ENCODE measurements around the gene SELL.
"Not testable (repeated sequence)": the region's sequence is repeated elsewhere in the genome, so short reads cannot be mapped to it uniquely, and the experiment has no call there.

The SELL gene

DNA sequence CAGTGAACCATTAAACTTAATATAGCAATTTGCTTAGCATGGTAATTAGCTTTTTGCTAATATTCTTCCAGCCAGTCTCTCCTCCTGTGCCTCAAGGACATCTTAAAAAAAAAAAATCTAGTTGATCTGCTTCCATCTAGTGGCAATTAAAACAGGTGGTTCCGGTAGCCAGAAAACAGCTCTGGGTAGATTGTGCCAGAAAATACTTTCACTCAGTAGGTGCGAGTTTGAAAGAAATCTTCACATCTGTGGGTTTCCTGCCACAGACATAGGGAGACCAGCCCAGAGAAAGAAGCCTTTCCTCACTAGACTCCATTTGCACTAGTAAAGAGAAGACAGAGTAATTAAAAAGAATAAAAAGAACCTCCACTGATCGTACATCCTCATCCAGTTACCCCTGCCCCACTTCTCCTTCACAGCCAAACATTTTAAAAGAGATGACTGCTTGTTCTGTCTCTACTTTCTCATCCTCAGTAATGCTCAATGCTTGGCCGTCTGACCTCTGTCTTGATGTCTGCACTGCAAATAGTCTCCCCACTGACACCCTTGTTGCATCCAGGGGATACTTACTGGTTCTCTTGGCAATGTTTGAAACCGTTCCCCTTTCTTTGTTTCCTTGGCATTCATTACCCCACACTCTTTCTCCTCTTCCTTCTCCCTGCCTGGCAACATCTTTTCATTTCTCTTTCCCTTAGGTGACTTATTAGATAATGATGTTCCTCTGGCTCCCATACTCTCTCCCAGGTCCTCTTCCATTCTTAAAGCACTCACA is 16.9 kb downstream of the SELL start:
- no peaks in the 10 kb centered on the region for H3K9me3 ChIP-seq (ENCODE audit: insufficient read depth, low read length)
- no peak for TF ChIP-seq SUZ12 (IDR thresholded peaks at IDR 0.05; ENCODE audit: extremely low read depth, insufficient read depth, insufficient read length)
- TF ChIP-seq ZNF274 (IDR thresholded peaks at IDR 0.05; ENCODE audit: low read depth, low read length), result no peak
- TF ChIP-seq YY1 (IDR thresholded peaks at IDR 0.05; ENCODE audit: insufficient read depth, insufficient read length), result no peak
- H3K4me3 ChIP-seq (ENCODE audit: insufficient read length, low read depth), result no peak overlapping the region
- no peaks in the 10 kb centered on the region for H3K36me3 ChIP-seq (ENCODE audit: insufficient read depth, insufficient read length, low read length)
- H3K27me3 ChIP-seq (ENCODE audit: insufficient read depth, insufficient read length), result no peaks in the 10 kb centered on the region
- no peak overlapping the region for H3K9ac ChIP-seq (ENCODE audit: insufficient read length, low read depth)
- H3K4me1 ChIP-seq (ENCODE audit: insufficient read depth, insufficient read length), result peaks cover 2% of the 10 kb centered on the region
- no peak for DNase-seq (ENCODE audit: low read depth, low spot score)

DNA sequence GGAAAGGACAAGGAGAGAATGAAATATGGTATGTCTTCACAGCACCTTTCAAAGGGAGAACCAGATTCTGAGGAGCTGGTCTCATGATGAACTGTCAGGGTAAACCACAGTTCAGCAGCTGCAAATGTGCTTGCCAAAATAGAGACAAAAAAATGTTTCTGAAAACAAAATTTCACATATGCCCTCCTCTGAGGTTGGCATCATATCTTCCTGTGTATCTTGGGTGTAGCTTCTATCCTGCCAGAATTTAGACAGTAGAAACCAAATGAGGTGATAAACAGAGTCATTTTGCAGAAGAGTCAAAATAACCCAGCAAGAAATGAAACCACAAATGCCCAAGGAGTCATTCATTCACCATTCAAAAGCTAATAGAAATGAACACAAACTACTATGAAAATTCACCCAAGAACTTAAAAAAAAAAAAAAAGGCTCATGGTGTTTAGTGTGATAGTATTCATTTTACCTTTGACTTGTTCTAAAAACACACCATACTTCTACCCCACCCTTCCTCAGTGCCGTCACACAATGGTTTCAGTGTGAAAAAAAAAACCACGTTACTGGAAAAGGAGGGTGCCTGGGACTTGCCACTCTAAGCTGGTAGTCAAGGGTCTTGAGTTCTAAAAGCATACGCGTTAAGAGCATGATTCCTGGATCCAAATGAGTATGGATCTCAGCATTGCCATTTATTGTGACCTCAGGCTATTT is 18.5 kb downstream of the SELL start:
- no peak for DNase-seq (ENCODE audit: low read depth, low spot score)
- Histone ChIP-seq H3K9me3 (ENCODE audit: insufficient read depth, low read length) (no peaks in the 10 kb centered on the region), H3K27me3 (ENCODE audit: insufficient read depth, insufficient read length) (no peaks in the 10 kb centered on the region), H3K4me1 (ENCODE audit: insufficient read depth, insufficient read length) (peaks cover 2% of the 10 kb centered on the region), H3K4me3 (ENCODE audit: insufficient read length, low read depth) (no peak overlapping the region), H3K9ac (ENCODE audit: insufficient read length, low read depth) (no peak overlapping the region), H3K36me3 (ENCODE audit: insufficient read depth, insufficient read length, low read length) (no peaks in the 10 kb centered on the region)
- no peak for TF ChIP-seq YY1 (IDR thresholded peaks at IDR 0.05; ENCODE audit: insufficient read depth, insufficient read length)
- TF ChIP-seq ZNF274 (IDR thresholded peaks at IDR 0.05; ENCODE audit: low read depth, low read length), result no peak
- TF ChIP-seq SUZ12 (IDR thresholded peaks at IDR 0.05; ENCODE audit: extremely low read depth, insufficient read depth, insufficient read length), result no peak

DNA sequence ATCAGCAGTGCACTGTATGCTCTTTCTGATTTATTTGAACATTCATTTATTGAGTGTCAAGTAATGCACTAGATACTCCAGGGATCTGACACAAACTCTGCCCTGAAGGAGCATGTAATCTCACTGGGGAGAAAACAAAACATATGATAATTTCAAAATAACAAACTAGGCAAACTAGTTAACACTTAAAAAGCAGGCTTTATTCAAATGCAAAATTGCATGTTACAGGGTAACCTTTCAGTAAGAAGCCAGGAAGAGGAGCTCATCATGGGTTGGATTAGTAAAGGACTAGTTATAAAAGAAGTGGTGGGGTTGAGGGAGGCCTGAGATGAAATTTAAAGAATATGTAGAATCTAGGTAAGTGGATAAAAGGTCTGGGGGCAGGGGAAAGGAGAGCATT is 20.9 kb downstream of the SELL start:
- Histone ChIP-seq H3K4me3 (ENCODE audit: insufficient read length, low read depth) (no peak overlapping the region), H3K27me3 (ENCODE audit: insufficient read depth, insufficient read length) (no peaks in the 10 kb centered on the region), H3K36me3 (ENCODE audit: insufficient read depth, insufficient read length, low read length) (no peaks in the 10 kb centered on the region), H3K4me1 (ENCODE audit: insufficient read depth, insufficient read length) (peaks cover 2% of the 10 kb centered on the region), H3K9me3 (ENCODE audit: insufficient read depth, low read length) (no peaks in the 10 kb centered on the region), H3K9ac (ENCODE audit: insufficient read length, low read depth) (no peak overlapping the region)
- DNase-seq (ENCODE audit: low read depth, low spot score), result no peak
- no peak for TF ChIP-seq YY1 (IDR thresholded peaks at IDR 0.05; ENCODE audit: insufficient read depth, insufficient read length)
- TF ChIP-seq SUZ12 (IDR thresholded peaks at IDR 0.05; ENCODE audit: extremely low read depth, insufficient read depth, insufficient read length), result no peak
- no peak for TF ChIP-seq ZNF274 (IDR thresholded peaks at IDR 0.05; ENCODE audit: low read depth, low read length)

DNA sequence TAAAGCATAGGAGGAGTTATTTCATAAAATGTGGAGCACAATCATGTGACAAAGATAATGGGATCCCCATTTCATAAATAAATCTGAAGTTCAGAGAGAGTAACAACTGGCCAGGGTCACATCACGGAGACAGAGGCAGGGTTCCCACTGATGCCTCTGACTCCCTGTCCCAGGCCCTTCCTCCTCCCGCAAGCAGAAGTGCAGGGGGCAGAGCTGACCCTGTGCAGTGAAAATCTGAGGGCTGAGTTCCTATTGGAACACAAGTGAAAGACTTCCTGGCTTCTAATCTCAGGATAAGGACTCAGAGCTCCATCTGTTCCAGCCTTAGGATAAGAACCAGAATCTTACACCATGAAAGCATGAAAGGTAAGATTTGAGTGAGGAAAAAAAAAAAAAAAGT is 22.0 kb downstream of the SELL start:
- peaks cover 5% of the 10 kb centered on the region; the same call in 1 of the 2 replicates for H3K9me3 ChIP-seq (ENCODE audit: insufficient read depth, low read length)
- H3K9ac ChIP-seq (ENCODE audit: insufficient read length, low read depth), result no peak overlapping the region
- no peaks in the 10 kb centered on the region for H3K36me3 ChIP-seq (ENCODE audit: insufficient read depth, insufficient read length, low read length)
- peaks cover 2% of the 10 kb centered on the region for H3K4me1 ChIP-seq (ENCODE audit: insufficient read depth, insufficient read length)
- no peak for TF ChIP-seq ZNF274 (IDR thresholded peaks at IDR 0.05; ENCODE audit: low read depth, low read length)
- TF ChIP-seq YY1 (IDR thresholded peaks at IDR 0.05; ENCODE audit: insufficient read depth, insufficient read length), result no peak
- TF ChIP-seq SUZ12 (IDR thresholded peaks at IDR 0.05; ENCODE audit: extremely low read depth, insufficient read depth, insufficient read length), result no peak
- DNase-seq (ENCODE audit: low read depth, low spot score), result no peak
- no peaks in the 10 kb centered on the region for H3K27me3 ChIP-seq (ENCODE audit: insufficient read depth, insufficient read length)
- H3K4me3 ChIP-seq (ENCODE audit: insufficient read length, low read depth), result no peak overlapping the region

DNA sequence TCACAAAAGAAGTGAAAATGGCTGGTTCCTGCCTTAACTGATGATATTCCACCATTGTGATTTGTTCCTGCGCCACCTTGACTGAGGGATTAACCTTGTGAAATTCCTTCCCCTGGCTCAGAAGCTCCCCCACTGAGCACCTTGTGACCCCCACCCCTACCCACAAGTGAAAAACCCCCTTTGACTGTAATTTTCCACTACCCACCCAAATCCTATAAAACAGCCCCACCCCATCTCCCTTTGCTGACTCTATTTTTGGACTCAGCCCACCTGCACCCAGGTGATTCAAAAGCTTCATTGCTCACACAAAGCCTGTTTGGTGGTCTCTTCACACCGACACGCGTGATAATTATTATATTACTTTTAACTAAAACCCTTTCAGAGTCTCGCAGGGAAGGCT is 23.0 kb downstream of the SELL start:
- H3K9ac ChIP-seq (ENCODE audit: insufficient read length, low read depth); H3K4me1 ChIP-seq (ENCODE audit: insufficient read depth, insufficient read length); H3K4me3 ChIP-seq (ENCODE audit: insufficient read length, low read depth); H3K36me3 ChIP-seq (ENCODE audit: insufficient read depth, insufficient read length, low read length); DNase-seq (ENCODE audit: low read depth, low spot score); H3K27me3 ChIP-seq (ENCODE audit: insufficient read depth, insufficient read length): not testable (repeated sequence)
- H3K9me3 ChIP-seq (ENCODE audit: insufficient read depth, low read length), result peaks cover 13% of the 10 kb centered on the region; the same call in 1 of the 2 replicates

DNA sequence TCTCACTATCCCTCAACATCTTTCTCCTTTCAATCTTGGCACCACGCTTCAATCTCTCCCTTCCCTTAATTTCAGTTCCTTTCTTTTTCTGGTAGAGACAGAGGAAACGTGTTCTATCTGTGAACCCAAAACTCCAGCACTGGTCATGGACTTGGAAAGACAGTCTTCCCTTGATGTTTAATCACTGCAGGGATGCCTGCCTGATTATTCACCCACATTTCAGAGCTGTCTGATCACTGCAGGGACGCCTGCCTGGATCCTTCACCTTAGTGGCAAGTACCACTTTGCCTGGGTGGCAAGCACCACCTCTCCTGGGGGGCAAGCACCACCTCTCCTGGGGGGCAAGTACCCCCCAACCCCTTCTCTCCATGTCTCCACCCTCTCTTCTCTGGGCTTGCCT is 27.8 kb downstream of the SELL start:
- DNase-seq (ENCODE audit: low read depth, low spot score), result no peak
- Histone ChIP-seq H3K4me3 (ENCODE audit: insufficient read length, low read depth) (no peak overlapping the region), H3K9ac (ENCODE audit: insufficient read length, low read depth) (no peak overlapping the region), H3K27me3 (ENCODE audit: insufficient read depth, insufficient read length) (no peaks in the 10 kb centered on the region), H3K9me3 (ENCODE audit: insufficient read depth, low read length) (peaks cover 13% of the 10 kb centered on the region; the same call in 1 of the 2 replicates), H3K4me1 (ENCODE audit: insufficient read depth, insufficient read length) (no peaks in the 10 kb centered on the region), H3K36me3 (ENCODE audit: insufficient read depth, insufficient read length, low read length) (no peaks in the 10 kb centered on the region)
- TF ChIP-seq ZNF274 (IDR thresholded peaks at IDR 0.05; ENCODE audit: low read depth, low read length), result no peak
- no peak for TF ChIP-seq YY1 (IDR thresholded peaks at IDR 0.05; ENCODE audit: insufficient read depth, insufficient read length)
- no peak for TF ChIP-seq SUZ12 (IDR thresholded peaks at IDR 0.05; ENCODE audit: extremely low read depth, insufficient read depth, insufficient read length)

DNA sequence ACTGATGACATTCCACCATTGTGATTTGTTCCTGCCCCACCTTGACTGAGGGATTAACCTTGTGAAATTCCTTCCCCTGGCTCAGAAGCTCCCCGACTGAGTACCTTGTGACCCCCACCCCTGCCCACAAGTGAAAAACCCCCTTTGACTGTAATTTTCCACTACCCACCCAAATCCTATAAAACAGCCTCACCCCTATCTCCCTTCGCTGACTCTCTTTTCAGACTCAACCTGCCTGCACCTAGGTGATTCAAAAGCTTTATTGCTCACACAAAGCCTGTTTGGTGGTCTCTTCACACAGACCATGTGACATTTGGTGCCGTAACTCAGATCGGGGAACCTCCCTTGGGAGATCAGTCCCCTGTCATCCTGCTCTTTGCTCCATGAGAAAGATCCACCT is 28.3 kb downstream of the SELL start:
- H3K9ac ChIP-seq (ENCODE audit: insufficient read length, low read depth); H3K36me3 ChIP-seq (ENCODE audit: insufficient read depth, insufficient read length, low read length); H3K4me3 ChIP-seq (ENCODE audit: insufficient read length, low read depth); DNase-seq (ENCODE audit: low read depth, low spot score); H3K4me1 ChIP-seq (ENCODE audit: insufficient read depth, insufficient read length); H3K27me3 ChIP-seq (ENCODE audit: insufficient read depth, insufficient read length): not testable (repeated sequence)
- peaks cover 13% of the 10 kb centered on the region; the same call in 1 of the 2 replicates for H3K9me3 ChIP-seq (ENCODE audit: insufficient read depth, low read length)

Data from NT2/D1 (cell line).